ENCODE results near the gene TMEM129.

TMEM129 gene

DNA sequence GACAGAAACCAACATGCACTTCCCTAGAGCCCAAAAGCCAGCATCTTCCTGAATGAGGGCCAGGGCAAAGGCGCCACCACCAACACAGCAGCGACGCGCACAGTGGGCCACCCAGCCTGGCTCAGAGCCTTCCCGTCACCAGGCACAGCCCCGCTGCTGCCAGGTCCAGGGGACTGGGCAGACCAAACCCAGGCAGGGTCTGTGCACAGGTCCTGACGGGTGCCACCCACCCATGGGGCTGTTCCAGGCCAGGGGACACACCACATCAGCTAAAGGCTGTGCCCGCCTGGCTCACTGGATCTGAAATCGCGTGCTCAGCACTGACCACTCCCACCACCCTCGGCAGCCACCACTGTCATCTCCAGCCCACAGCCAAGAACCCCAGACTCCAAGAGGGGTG is 50.8 kb downstream of the TMEM129 start:
- TF ChIP-seq, protein P1, sequence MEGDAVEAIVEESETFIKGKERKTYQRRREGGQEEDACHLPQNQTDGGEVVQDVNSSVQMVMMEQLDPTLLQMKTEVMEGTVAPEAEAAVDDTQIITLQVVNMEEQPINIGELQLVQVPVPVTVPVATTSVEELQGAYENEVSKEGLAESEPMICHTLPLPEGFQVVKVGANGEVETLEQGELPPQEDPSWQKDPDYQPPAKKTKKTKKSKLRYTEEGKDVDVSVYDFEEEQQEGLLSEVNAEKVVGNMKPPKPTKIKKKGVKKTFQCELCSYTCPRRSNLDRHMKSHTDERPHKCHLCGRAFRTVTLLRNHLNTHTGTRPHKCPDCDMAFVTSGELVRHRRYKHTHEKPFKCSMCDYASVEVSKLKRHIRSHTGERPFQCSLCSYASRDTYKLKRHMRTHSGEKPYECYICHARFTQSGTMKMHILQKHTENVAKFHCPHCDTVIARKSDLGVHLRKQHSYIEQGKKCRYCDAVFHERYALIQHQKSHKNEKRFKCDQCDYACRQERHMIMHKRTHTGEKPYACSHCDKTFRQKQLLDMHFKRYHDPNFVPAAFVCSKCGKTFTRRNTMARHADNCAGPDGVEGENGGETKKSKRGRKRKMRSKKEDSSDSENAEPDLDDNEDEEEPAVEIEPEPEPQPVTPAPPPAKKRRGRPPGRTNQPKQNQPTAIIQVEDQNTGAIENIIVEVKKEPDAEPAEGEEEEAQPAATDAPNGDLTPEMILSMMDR (IDR thresholded peaks at IDR 0.05; ENCODE audit: low read depth, low read length), result no peak
- no peak overlapping the region for H3K4me3 ChIP-seq (ENCODE audit: low read depth, low read length)

DNA sequence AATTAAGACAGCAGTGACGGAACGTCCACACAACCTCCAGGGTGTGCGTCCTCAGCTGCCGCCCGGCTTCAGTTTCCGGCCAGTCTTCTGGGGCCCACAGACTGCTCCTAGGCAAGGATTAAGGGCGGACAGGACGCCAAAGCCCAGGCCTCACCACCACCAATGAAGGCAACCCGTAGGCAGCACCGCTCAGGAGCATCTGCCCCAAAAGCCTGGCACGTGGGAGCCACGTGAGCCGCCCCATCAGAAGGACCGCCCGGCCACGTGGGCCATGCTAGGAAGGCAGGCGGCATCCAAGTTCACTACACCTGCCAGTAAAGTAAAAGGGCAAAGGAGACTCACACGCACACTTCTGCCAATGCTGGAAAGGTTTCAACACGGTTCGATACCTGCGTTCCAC is 51.3 kb downstream of the TMEM129 start:
- no peak overlapping the region for H3K4me3 ChIP-seq (ENCODE audit: low read depth, low read length)
- TF ChIP-seq, protein P1 (IDR thresholded peaks at IDR 0.05; ENCODE audit: low read depth, low read length), result no peak

DNA sequence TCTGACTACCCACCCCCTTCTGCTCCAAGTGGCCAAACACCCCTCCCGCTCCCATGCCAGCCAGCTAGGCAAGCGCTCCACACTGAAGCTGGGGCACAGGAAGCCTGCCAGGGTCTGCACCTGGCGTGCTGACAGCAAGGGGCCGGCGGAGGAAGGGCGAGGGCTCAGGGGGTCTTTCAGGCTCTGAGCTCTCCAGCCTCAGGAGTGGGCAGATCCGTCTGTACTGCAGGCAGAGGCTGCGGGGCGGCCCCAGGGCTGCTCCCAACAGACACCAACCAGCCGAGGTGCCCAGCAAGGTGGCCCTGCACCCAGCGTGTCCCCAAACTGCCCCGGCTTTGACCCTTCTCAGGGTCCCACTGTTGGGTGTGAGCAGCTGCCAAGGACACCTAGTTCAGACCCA is 51.9 kb downstream of the TMEM129 start:
- TF ChIP-seq, protein P1 (IDR thresholded peaks at IDR 0.05; ENCODE audit: low read depth, low read length), result no peak
- H3K4me3 ChIP-seq (ENCODE audit: low read depth, low read length), result no peak overlapping the region

DNA sequence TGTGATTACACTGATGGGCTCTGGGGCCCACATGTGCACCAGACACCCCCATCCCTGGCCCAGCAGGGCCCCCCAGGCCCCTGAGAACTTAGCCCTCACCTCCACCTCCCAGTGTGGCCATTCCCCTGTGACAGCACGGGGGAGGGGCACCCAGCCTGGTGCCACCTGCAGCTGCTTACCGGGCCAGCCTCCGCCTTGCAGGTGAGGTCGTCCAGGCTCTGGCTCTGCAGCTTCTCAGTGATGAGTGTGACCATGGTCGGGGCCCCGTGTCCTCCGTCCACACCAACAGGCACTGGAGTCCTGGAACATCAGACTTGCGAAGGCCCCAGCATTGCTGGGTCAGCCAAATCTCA is 52.7 kb downstream of the TMEM129 start:
- TF ChIP-seq, protein P1 (IDR thresholded peaks at IDR 0.05; ENCODE audit: low read depth, low read length), result no peak
- no peak overlapping the region for H3K4me3 ChIP-seq (ENCODE audit: low read depth, low read length)

DNA sequence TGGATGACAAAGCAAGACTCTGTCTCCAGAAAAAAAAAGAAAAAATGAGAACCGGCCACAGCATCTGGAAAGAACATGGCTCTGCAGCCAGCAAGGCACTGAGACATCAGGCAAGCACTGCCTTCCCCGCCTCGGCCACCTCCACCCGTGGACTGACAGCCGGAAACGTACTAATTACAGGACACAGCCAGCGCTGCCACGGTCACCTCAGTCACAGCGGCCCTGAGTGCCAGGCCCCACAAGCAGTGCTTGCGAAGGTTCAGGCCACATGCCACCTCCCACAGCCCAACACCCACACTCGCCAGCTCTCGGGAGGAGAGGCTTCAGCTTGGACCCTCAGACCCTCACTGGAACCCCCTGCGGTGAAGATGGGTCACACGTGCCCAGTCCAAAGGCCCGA is 53.9 kb downstream of the TMEM129 start:
- TF ChIP-seq, protein P1 (IDR thresholded peaks at IDR 0.05; ENCODE audit: low read depth, low read length), result no peak
- no peak overlapping the region for H3K4me3 ChIP-seq (ENCODE audit: low read depth, low read length)

DNA sequence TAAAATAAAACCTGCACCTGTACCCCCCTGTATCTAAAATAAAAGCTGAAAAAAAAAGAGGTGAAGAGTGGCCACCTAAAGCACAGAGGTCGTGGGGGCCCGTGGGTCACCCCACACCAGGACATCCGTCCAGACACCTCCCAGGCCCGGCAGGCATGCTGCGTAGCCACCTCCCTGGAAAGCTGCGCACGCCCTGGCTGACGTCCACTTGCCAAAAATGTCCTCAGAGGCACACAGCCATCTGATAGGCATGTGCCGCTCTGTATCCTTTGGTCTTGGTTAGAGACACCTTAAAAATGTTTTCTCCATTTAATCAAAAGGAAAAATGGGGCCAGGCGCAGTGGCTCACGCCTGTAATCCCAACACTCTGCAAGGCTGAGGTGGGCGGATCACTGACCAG is 54.7 kb downstream of the TMEM129 start:
- TF ChIP-seq, protein P1 (IDR thresholded peaks at IDR 0.05; ENCODE audit: low read depth, low read length), result no peak

More for the DNA sequence above, 54.7 kb downstream of the TMEM129 start:
- no peak overlapping the region for H3K4me3 ChIP-seq (ENCODE audit: low read depth, low read length)

Measured in WI38 (cell line).